HEK293 (cell line): ENCODE measurements around the gene PPP1R15B.

Experiments
- AEBP2 ChIP-seq: fragments of 450-650 bp; formaldehyde crosslinking; IDR thresholded peaks from 2 replicates; pipeline ENCODE4 v1.5.1; 2016; ENCODE audit warnings: missing biosample characterization, missing genetic modification characterization, borderline replicate concordance
- EGR2 ChIP-seq: fragments of 450-650 bp; formaldehyde crosslinking; IDR thresholded peaks from 2 replicates; pipeline ENCODE4 v1.5.1; 2016; ENCODE audit warnings: low read depth, missing biosample characterization, missing genetic modification characterization
- KLF1 ChIP-seq: fragments of 450-650 bp; formaldehyde crosslinking; IDR thresholded peaks from 2 replicates; pipeline ENCODE4 v1.5.1; 2016; ENCODE audit warnings: missing biosample characterization, missing genetic modification characterization
- PRDM1 ChIP-seq: fragments of 450-650 bp; formaldehyde crosslinking; IDR thresholded peaks from 2 replicates; pipeline ENCODE4; 2016; ENCODE audit warnings: missing biosample characterization, missing genetic modification characterization
- ZBTB17 ChIP-seq: fragments of 450-650 bp; formaldehyde crosslinking; IDR thresholded peaks from 2 replicates; pipeline ENCODE4 v1.5.1; 2016; ENCODE audit warnings: missing biosample characterization, missing genetic modification characterization
- ZBTB7A ChIP-seq: fragments of 450-650 bp; formaldehyde crosslinking; IDR thresholded peaks from 2 replicates; pipeline ENCODE4 v1.5.1; 2016; ENCODE audit warnings: low read depth, missing biosample characterization, missing genetic modification characterization
- ZFHX2 ChIP-seq: fragments of 450-650 bp; formaldehyde crosslinking; conservative IDR thresholded peaks from 2 replicates; pipeline ENCODE4 v1.5.1; 2016; ENCODE audit warnings: missing biosample characterization, missing genetic modification characterization
- ZNF112 ChIP-seq: fragments of 450-650 bp; formaldehyde crosslinking; IDR thresholded peaks from 2 replicates; pipeline ENCODE4 v1.5.0; 2017; ENCODE audit warnings: missing biosample characterization, missing genetic modification characterization
- ZNF155 ChIP-seq: fragments of 450-650 bp; formaldehyde crosslinking; IDR thresholded peaks from 2 replicates; pipeline ENCODE4 v1.5.1; 2016; ENCODE audit warnings: missing biosample characterization, missing genetic modification characterization
- ZNF311 ChIP-seq: fragments of 450-650 bp; formaldehyde crosslinking; IDR thresholded peaks from 2 replicates; pipeline ENCODE4 v1.5.1; 2017; ENCODE audit warnings: missing biosample characterization, missing genetic modification characterization, borderline replicate concordance
- ZNF404 ChIP-seq: fragments of 450-650 bp; formaldehyde crosslinking; IDR thresholded peaks from 2 replicates; pipeline ENCODE4 v1.5.1; 2017; ENCODE audit warnings: missing biosample characterization, missing genetic modification characterization
- ZNF423 ChIP-seq: fragments of 450-650 bp; formaldehyde crosslinking; IDR thresholded peaks from 2 replicates; pipeline ENCODE4 v1.5.1; 2016; ENCODE audit warnings: missing biosample characterization, missing genetic modification characterization
- ZNF48 ChIP-seq: fragments of 450-650 bp; formaldehyde crosslinking; IDR thresholded peaks from 2 replicates; pipeline ENCODE4 v1.5.1; 2016; ENCODE audit warnings: missing biosample characterization, missing genetic modification characterization
- ZNF513 ChIP-seq: fragments of 450-650 bp; IDR thresholded peaks from 2 replicates; pipeline ENCODE4 v1.5.1; 2018; ENCODE audit warnings: missing biosample characterization, missing genetic modification characterization
- ZNF548 ChIP-seq: fragments of 450-650 bp; formaldehyde crosslinking; IDR thresholded peaks from 2 replicates; pipeline ENCODE4 v1.5.1; 2016; ENCODE audit warnings: missing biosample characterization, missing genetic modification characterization
- ZNF571 ChIP-seq: fragments of 450-650 bp; formaldehyde crosslinking; IDR thresholded peaks from 2 replicates; pipeline ENCODE4 v1.5.0; 2017; ENCODE audit warnings: missing biosample characterization, missing genetic modification characterization
- ZNF600 ChIP-seq: fragments of 450-650 bp; formaldehyde crosslinking; IDR thresholded peaks from 2 replicates; pipeline ENCODE4 v1.5.1; 2016; ENCODE audit warnings: missing biosample characterization, missing genetic modification characterization
- ZNF621 ChIP-seq: fragments of 450-650 bp; formaldehyde crosslinking; IDR thresholded peaks from 2 replicates; pipeline ENCODE4 v1.5.1; 2017; ENCODE audit warnings: missing biosample characterization, missing genetic modification characterization
- ZNF624 ChIP-seq: fragments of 450-650 bp; formaldehyde crosslinking; IDR thresholded peaks from 2 replicates; pipeline ENCODE4 v1.5.1; 2017; ENCODE audit warnings: missing biosample characterization, missing genetic modification characterization
- ZNF626 ChIP-seq: fragments of 450-650 bp; sonication (Bioruptor Pico); formaldehyde crosslinking; IDR thresholded peaks from 2 replicates; pipeline ENCODE4 v1.5.1; 2018; ENCODE audit warnings: missing biosample characterization, missing genetic modification characterization, inconsistent platforms
- ZNF639 ChIP-seq: fragments of 450-650 bp; formaldehyde crosslinking; IDR thresholded peaks from 2 replicates; pipeline ENCODE4 v1.5.1; 2016; ENCODE audit warnings: missing biosample characterization, missing genetic modification characterization
- ZNF654 ChIP-seq: fragments of 450-650 bp; formaldehyde crosslinking; IDR thresholded peaks from 2 replicates; pipeline ENCODE4 v1.5.1; 2016; ENCODE audit warnings: low read depth, missing biosample characterization, missing genetic modification characterization
- ZNF660 ChIP-seq: fragments of 450-650 bp; IDR thresholded peaks from 2 replicates; pipeline ENCODE4 v1.5.1; 2018; ENCODE audit warnings: missing biosample characterization, mild to moderate bottlenecking, missing genetic modification characterization
- ZNF670 ChIP-seq: fragments of 450-650 bp; formaldehyde crosslinking; IDR thresholded peaks from 2 replicates; pipeline ENCODE4 v1.5.1; 2016; ENCODE audit warnings: missing biosample characterization, missing genetic modification characterization, low read depth
- ZNF677 ChIP-seq: fragments of 450-650 bp; IDR thresholded peaks from 2 replicates; pipeline ENCODE4 v1.5.0; 2018; ENCODE audit warnings: missing biosample characterization, mild to moderate bottlenecking, missing genetic modification characterization, moderate library complexity
- ZNF707 ChIP-seq: fragments of 450-650 bp; formaldehyde crosslinking; IDR thresholded peaks from 2 replicates; pipeline ENCODE4 v1.5.1; 2016; ENCODE audit warnings: missing biosample characterization, missing genetic modification characterization
- TF ChIP-seq, protein P1 (sequence below): fragments of 450-650 bp; formaldehyde crosslinking; IDR thresholded peaks from 2 replicates; pipeline ENCODE4 v1.5.1; 2017; ENCODE audit warnings: missing biosample characterization, missing genetic modification characterization
- TF ChIP-seq, protein P2 (sequence below): fragments of 450-650 bp; formaldehyde crosslinking; IDR thresholded peaks from 2 replicates; pipeline ENCODE4 v1.5.1; 2017; ENCODE audit warnings: missing biosample characterization, missing genetic modification characterization
- TF ChIP-seq, protein P3 (sequence below): fragments of 450-650 bp; formaldehyde crosslinking; IDR thresholded peaks from 2 replicates; pipeline ENCODE4 v1.5.1; 2016; ENCODE audit warnings: missing biosample characterization, missing genetic modification characterization
- TF ChIP-seq, protein P4 (sequence below): fragments of 450-650 bp; formaldehyde crosslinking; IDR thresholded peaks from 2 replicates; pipeline ENCODE4 v1.5.1; 2016; ENCODE audit warnings: missing biosample characterization, missing genetic modification characterization

Gene PPP1R15B

GRCh38 chr1:204377800-204378668 is 33.6 kb downstream of the PPP1R15B start (continued):
- TF ChIP-seq, protein P1, sequence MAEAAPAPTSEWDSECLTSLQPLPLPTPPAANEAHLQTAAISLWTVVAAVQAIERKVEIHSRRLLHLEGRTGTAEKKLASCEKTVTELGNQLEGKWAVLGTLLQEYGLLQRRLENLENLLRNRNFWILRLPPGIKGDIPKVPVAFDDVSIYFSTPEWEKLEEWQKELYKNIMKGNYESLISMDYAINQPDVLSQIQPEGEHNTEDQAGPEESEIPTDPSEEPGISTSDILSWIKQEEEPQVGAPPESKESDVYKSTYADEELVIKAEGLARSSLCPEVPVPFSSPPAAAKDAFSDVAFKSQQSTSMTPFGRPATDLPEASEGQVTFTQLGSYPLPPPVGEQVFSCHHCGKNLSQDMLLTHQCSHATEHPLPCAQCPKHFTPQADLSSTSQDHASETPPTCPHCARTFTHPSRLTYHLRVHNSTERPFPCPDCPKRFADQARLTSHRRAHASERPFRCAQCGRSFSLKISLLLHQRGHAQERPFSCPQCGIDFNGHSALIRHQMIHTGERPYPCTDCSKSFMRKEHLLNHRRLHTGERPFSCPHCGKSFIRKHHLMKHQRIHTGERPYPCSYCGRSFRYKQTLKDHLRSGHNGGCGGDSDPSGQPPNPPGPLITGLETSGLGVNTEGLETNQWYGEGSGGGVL (tag by site-specific recombination), result 0 out of 2 replicates have a peak, but pooled peaks have one; percentile 14
- no peak for TF ChIP-seq ZNF48 (tag by site-specific recombination)
- no peak for TF ChIP-seq ZNF404 (tag by site-specific recombination)
- no peak for TF ChIP-seq ZNF707
- TF ChIP-seq ZNF155 (tag by site-specific recombination), result no peak
- TF ChIP-seq, protein P2, sequence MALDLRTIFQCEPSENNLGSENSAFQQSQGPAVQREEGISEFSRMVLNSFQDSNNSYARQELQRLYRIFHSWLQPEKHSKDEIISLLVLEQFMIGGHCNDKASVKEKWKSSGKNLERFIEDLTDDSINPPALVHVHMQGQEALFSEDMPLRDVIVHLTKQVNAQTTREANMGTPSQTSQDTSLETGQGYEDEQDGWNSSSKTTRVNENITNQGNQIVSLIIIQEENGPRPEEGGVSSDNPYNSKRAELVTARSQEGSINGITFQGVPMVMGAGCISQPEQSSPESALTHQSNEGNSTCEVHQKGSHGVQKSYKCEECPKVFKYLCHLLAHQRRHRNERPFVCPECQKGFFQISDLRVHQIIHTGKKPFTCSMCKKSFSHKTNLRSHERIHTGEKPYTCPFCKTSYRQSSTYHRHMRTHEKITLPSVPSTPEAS (tag by site-specific recombination), result no peak
- no peak for TF ChIP-seq ZNF621 (tag by site-specific recombination)
- TF ChIP-seq ZBTB7A (tag by site-specific recombination), result no peak
- no peak for TF ChIP-seq ZNF677 (tag by site-specific recombination)
- TF ChIP-seq ZNF624, result no peak
- peak; percentile 91 for TF ChIP-seq ZNF600 (tag by site-specific recombination)
- no peak for TF ChIP-seq ZNF626 (tag by site-specific recombination)
- TF ChIP-seq KLF1 (tag by site-specific recombination), result peak; percentile 34
- 0 out of 2 replicates have a peak, but pooled peaks have one; percentile 11 for TF ChIP-seq ZNF660 (tag by site-specific recombination)
- TF ChIP-seq ZNF112 (tag by site-specific recombination), result no peak
- TF ChIP-seq ZNF548, result no peak
- TF ChIP-seq ZNF311 (tag by site-specific recombination), result no peak
- TF ChIP-seq, protein P3, sequence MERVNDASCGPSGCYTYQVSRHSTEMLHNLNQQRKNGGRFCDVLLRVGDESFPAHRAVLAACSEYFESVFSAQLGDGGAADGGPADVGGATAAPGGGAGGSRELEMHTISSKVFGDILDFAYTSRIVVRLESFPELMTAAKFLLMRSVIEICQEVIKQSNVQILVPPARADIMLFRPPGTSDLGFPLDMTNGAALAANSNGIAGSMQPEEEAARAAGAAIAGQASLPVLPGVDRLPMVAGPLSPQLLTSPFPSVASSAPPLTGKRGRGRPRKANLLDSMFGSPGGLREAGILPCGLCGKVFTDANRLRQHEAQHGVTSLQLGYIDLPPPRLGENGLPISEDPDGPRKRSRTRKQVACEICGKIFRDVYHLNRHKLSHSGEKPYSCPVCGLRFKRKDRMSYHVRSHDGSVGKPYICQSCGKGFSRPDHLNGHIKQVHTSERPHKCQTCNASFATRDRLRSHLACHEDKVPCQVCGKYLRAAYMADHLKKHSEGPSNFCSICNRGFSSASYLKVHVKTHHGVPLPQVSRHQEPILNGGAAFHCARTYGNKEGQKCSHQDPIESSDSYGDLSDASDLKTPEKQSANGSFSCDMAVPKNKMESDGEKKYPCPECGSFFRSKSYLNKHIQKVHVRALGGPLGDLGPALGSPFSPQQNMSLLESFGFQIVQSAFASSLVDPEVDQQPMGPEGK (tag by site-specific recombination), result peak; percentile 64; the same call in 1 of the 2 replicates
- no peak for TF ChIP-seq ZNF670 (tag by site-specific recombination)
- TF ChIP-seq, protein P4, sequence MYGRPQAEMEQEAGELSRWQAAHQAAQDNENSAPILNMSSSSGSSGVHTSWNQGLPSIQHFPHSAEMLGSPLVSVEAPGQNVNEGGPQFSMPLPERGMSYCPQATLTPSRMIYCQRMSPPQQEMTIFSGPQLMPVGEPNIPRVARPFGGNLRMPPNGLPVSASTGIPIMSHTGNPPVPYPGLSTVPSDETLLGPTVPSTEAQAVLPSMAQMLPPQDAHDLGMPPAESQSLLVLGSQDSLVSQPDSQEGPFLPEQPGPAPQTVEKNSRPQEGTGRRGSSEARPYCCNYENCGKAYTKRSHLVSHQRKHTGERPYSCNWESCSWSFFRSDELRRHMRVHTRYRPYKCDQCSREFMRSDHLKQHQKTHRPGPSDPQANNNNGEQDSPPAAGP (tag by site-specific recombination), result no peak; the same call in 1 of the 2 replicates
- 0 out of 2 replicates have a peak, but pooled peaks have one; percentile 10 for TF ChIP-seq EGR2
- TF ChIP-seq AEBP2, result no peak
- no peak for TF ChIP-seq ZNF639
- TF ChIP-seq ZBTB17 (tag by site-specific recombination), result peak; percentile 96
- TF ChIP-seq ZNF513 (tag by site-specific recombination), result no peak
- TF ChIP-seq ZFHX2, result peak; percentile 50
- no peak for TF ChIP-seq ZNF654 (tag by site-specific recombination)
- TF ChIP-seq ZNF571, result no peak
- no peak for TF ChIP-seq ZNF423 (tag by site-specific recombination)
- peak; percentile 41; the same call in 1 of the 2 replicates for TF ChIP-seq PRDM1 (tag by site-specific recombination)
